H9 (cell line): Measurements from ENCODE around the gene GRK1. TPM values are rescaled to one million over a fixed set of nuclear protein-coding genes. Genes with fewer than 3 reads are reported as not detected.

Experiments used
- DNase-seq: peaks from one replicate; pipeline ENCODE4 v3.0.0-alpha.2; 2017
- H2AFZ ChIP-seq: one replicate; pipeline ENCODE4 v1.6.1; 2013; ENCODE audit warnings: mild to moderate bottlenecking, low read length, control low read depth, moderate library complexity
- H2AK5ac ChIP-seq: 2 replicates; pipeline ENCODE4 v1.6.1; 2013; ENCODE audit warnings: low read length, control low read depth, mixed read lengths; ENCODE audit not compliant: insufficient read length
- H2BK120ac ChIP-seq: one replicate; pipeline ENCODE4 v1.6.1; 2013; ENCODE audit warnings: low read depth, mild to moderate bottlenecking, low read length, control low read depth, inconsistent platforms; ENCODE audit not compliant: poor library complexity, severe bottlenecking
- H2BK12ac ChIP-seq: 2 replicates; pipeline ENCODE4 v1.6.1; 2013; ENCODE audit warnings: low read length, control low read depth, mixed read lengths, low read depth; ENCODE audit not compliant: insufficient read length
- H2BK15ac ChIP-seq: 2 replicates; pipeline ENCODE4 v1.6.1; 2013; ENCODE audit warnings: low read depth, low read length, control low read depth
- H2BK20ac ChIP-seq: one replicate; pipeline ENCODE4 v1.6.1; 2013; ENCODE audit warnings: low read depth, mild to moderate bottlenecking, low read length, control low read depth, inconsistent platforms; ENCODE audit not compliant: poor library complexity, severe bottlenecking
- H2BK5ac ChIP-seq: 2 replicates; pipeline ENCODE4 v1.6.1; 2013; ENCODE audit warnings: low read length, control low read depth, mixed read lengths; ENCODE audit not compliant: insufficient read length
- H3K14ac ChIP-seq: 2 replicates; pipeline ENCODE4 v1.6.1; 2013; ENCODE audit warnings: low read length, control low read depth; ENCODE audit not compliant: insufficient read depth
- H3K18ac ChIP-seq: 2 replicates; pipeline ENCODE4 v1.6.1; 2013; ENCODE audit warnings: low read depth, mild to moderate bottlenecking, mixed read lengths, low read length, control low read depth; ENCODE audit not compliant: insufficient read length
- H3K23ac ChIP-seq: 2 replicates; pipeline ENCODE4 v1.6.1; 2013; ENCODE audit warnings: low read length, control low read depth, mixed read lengths, low read depth; ENCODE audit not compliant: insufficient read length
- H3K23me2 ChIP-seq: 2 replicates; pipeline ENCODE4 v1.6.1; 2013; ENCODE audit warnings: low read depth, mild to moderate bottlenecking, mixed read lengths, low read length, control low read depth; ENCODE audit not compliant: insufficient read length, poor library complexity, severe bottlenecking
- H3K27ac ChIP-seq: 2 replicates; pipeline ENCODE4 v1.5.1; 2013; ENCODE audit warnings: low read length, control low read depth, mixed read lengths, low read depth; ENCODE audit not compliant: insufficient read length
- H3K27me3 ChIP-seq: 2 replicates; pipeline ENCODE4 v1.6.1; 2013; ENCODE audit warnings: low read length, control low read depth, inconsistent platforms; ENCODE audit not compliant: insufficient read depth
- H3K4ac ChIP-seq: 2 replicates; pipeline ENCODE4 v1.6.1; 2013; ENCODE audit warnings: low read depth, mild to moderate bottlenecking, control low read depth, inconsistent platforms, low read length, moderate library complexity
- H3K4me1 ChIP-seq: 2 replicates; pipeline ENCODE4 v1.6.1; 2013; ENCODE audit warnings: low read length, control low read depth, inconsistent platforms; ENCODE audit not compliant: insufficient read depth
- H3K4me2 ChIP-seq: 2 replicates; pipeline ENCODE4 v1.6.1; 2013; ENCODE audit warnings: low read length, control low read depth, mixed read lengths; ENCODE audit not compliant: insufficient read length, insufficient read depth
- H3K56ac ChIP-seq: 2 replicates; pipeline ENCODE4 v1.6.1; 2013; ENCODE audit warnings: low read depth, mild to moderate bottlenecking, mixed read lengths, low read length, control low read depth; ENCODE audit not compliant: insufficient read length
- H3K79me1 ChIP-seq: 2 replicates; pipeline ENCODE4 v1.6.1; 2013; ENCODE audit warnings: low read depth, mild to moderate bottlenecking, moderate library complexity, low read length, control low read depth, inconsistent platforms; ENCODE audit not compliant: insufficient read depth, poor library complexity, severe bottlenecking
- H3K79me2 ChIP-seq: 2 replicates; pipeline ENCODE4 v1.6.1; 2013; ENCODE audit warnings: low read length, control low read depth, inconsistent platforms; ENCODE audit not compliant: insufficient read depth
- H3K9ac ChIP-seq: 2 replicates; pipeline ENCODE4 v1.6.1; 2013; ENCODE audit warnings: low read length, control low read depth, mixed read lengths; ENCODE audit not compliant: insufficient read length; ENCODE audit errors: extremely low read depth
- H3K9me3 ChIP-seq: one replicate; pipeline ENCODE4 v1.6.1; 2013; ENCODE audit warnings: low read depth, low read length, inconsistent platforms; ENCODE audit not compliant: control insufficient read depth
- H3T11ph ChIP-seq: one replicate; pipeline ENCODE4 v1.6.1; 2013; ENCODE audit warnings: mild to moderate bottlenecking, low read length, control low read depth, inconsistent platforms
- H4K20me1 ChIP-seq: one replicate; pipeline ENCODE4 v1.6.1; 2013; ENCODE audit not compliant: control insufficient read depth, insufficient read length, insufficient read depth
- H4K5ac ChIP-seq: 2 replicates; pipeline ENCODE4 v1.6.1; 2013; ENCODE audit warnings: low read depth, mild to moderate bottlenecking, mixed read lengths, low read length, control low read depth; ENCODE audit not compliant: insufficient read length
- H4K8ac ChIP-seq: replicated peaks from 2 replicates; pipeline ENCODE4 v1.6.1; 2013; ENCODE audit warnings: low read length, control low read depth, mixed read lengths, low read depth; ENCODE audit not compliant: insufficient read length
- H4K91ac ChIP-seq: 2 replicates; pipeline ENCODE4 v1.6.1; 2013; ENCODE audit warnings: low read depth, mild to moderate bottlenecking, moderate library complexity, mixed read lengths, low read length, control low read depth; ENCODE audit not compliant: insufficient read length
- H3K27ac Mint-ChIP-seq, 3 experiments: 2 replicates in 2 of 3; 3 replicates in 1 of 3; pipeline ENCODE4 v1.8.0; 2020 to 2021; ENCODE audit warnings: mixed read lengths in 3 of 3, mild to moderate bottlenecking in 1 of 3, moderate library complexity in 1 of 3
- H3K27me3 Mint-ChIP-seq: 2 replicates; pipeline ENCODE4 v1.8.0; 2021; ENCODE audit warnings: low read depth, mild to moderate bottlenecking, moderate library complexity, mixed read lengths
- H3K36me3 Mint-ChIP-seq, 3 experiments: 2 replicates in 2 of 3; 3 replicates in 1 of 3; pipeline ENCODE4 v1.8.0; 2020 to 2021; ENCODE audit warnings: low read depth in 3 of 3, mixed read lengths in 3 of 3; ENCODE audit not compliant: insufficient read depth in 1 of 3
- H3K4me1 Mint-ChIP-seq, 2 experiments: 2 replicates each; pipeline ENCODE4 v1.8.0; 2020; ENCODE audit warnings: mixed read lengths in 2 of 2
- H3K4me3 Mint-ChIP-seq, 2 experiments: 2 replicates in 1 of 2; 3 replicates in 1 of 2; pipeline ENCODE4 v1.8.0; 2020 to 2021; ENCODE audit warnings: mild to moderate bottlenecking in 2 of 2, mixed read lengths in 2 of 2, moderate library complexity in 1 of 2
- H3K9me3 Mint-ChIP-seq, 2 experiments: 2 replicates in 1 of 2; 3 replicates in 1 of 2; pipeline ENCODE4 v1.8.0; 2020; ENCODE audit warnings: mild to moderate bottlenecking in 2 of 2, mixed read lengths in 2 of 2, moderate library complexity in 1 of 2
- WGBS: extraction: QIAGEN DNeasy Blood & Tissue Kit; methylation state at CpG from one replicate; pipeline ENCODE4 v1.1.7; 2013; ENCODE audit warnings: missing lambda C conversion rate, low lambda C conversion rate, mixed read lengths; ENCODE audit not compliant: insufficient read length; ENCODE audit errors: extremely low coverage; 5-methylcytosine and 5-hydroxymethylcytosine counted together
- total RNA-seq: library from RNA; stranded (reverse); gene quantifications from 2 replicates; pipeline ENCODE4 v1.2.1, GENCODE V29; 2021
- TF ChIP-seq, protein P1 (sequence below): fragments of 200-600 bp; sonication (generic); conservative IDR thresholded peaks from 3 replicates; pipeline ENCODE4 v1.8.0; 2021; ENCODE audit warnings: antibody characterized with exemption, mild to moderate bottlenecking

The GRK1 gene
- total RNA-seq, 1 experiment from 2014 or later, result 0.31 TPM

DNA sequence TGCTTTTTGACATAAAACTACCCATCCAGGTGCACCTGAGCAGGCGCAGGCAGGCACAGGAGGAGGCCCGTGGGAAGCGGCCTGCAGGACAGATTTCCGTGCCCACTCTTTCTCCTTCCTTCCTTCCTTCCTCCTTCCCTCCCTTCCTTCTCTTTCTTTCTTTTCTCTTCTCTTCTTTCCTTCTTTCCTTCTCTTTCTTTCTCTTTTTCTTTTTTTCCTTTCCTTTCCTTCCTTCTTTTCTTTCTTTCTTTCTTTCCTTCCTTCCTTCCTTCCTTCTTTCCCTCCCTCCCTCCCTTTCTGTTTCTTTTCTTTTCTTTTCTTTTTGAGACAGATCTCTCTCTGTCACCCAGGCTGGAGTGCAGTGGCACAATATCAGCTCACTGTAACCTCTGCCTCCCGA is 70.8 kb downstream of the GRK1 start:
- H3K4ac ChIP-seq, result no peak overlapping the region
- no peaks in the 10 kb centered on the region for H4K20me1 ChIP-seq
- no peaks in the 10 kb centered on the region for H3K27me3 ChIP-seq
- H3K4me1 Mint-ChIP-seq, result peaks cover 13 to 26% of the 10 kb centered on the region in 2 experiments
- H3K18ac ChIP-seq, result no peak overlapping the region
- H3K79me1 ChIP-seq, result no peaks in the 10 kb centered on the region
- H3K23ac ChIP-seq, result no peak overlapping the region
- DNase-seq, result no peak
- no peak overlapping the region for H4K8ac ChIP-seq
- no peak overlapping the region for H2BK15ac ChIP-seq
- H3K79me2 ChIP-seq, result no peaks in the 10 kb centered on the region
- no CpG with 5 or more reads among the region's 5 CpGs for WGBS
- no peak overlapping the region for H2BK5ac ChIP-seq
- no peak overlapping the region for H3K4me2 ChIP-seq
- peaks cover 0 to 3% (median 0%) of the 10 kb centered on the region in 3 experiments; a peak in 1 of 7 replicates for H3K36me3 Mint-ChIP-seq
- H2BK12ac ChIP-seq, result no peak overlapping the region
- no peak overlapping the region for H3K27ac Mint-ChIP-seq
- H2AFZ ChIP-seq, result no peak overlapping the region
- no peak overlapping the region for H3K27ac ChIP-seq
- TF ChIP-seq, protein P1, sequence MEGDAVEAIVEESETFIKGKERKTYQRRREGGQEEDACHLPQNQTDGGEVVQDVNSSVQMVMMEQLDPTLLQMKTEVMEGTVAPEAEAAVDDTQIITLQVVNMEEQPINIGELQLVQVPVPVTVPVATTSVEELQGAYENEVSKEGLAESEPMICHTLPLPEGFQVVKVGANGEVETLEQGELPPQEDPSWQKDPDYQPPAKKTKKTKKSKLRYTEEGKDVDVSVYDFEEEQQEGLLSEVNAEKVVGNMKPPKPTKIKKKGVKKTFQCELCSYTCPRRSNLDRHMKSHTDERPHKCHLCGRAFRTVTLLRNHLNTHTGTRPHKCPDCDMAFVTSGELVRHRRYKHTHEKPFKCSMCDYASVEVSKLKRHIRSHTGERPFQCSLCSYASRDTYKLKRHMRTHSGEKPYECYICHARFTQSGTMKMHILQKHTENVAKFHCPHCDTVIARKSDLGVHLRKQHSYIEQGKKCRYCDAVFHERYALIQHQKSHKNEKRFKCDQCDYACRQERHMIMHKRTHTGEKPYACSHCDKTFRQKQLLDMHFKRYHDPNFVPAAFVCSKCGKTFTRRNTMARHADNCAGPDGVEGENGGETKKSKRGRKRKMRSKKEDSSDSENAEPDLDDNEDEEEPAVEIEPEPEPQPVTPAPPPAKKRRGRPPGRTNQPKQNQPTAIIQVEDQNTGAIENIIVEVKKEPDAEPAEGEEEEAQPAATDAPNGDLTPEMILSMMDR, result no peak
- H3K23me2 ChIP-seq, result no peaks in the 10 kb centered on the region
- no peak overlapping the region for H3K56ac ChIP-seq
- H4K91ac ChIP-seq, result no peak overlapping the region
- H3K4me3 Mint-ChIP-seq, result no peak overlapping the region; a peak in 1 of 5 replicates
- H2AK5ac ChIP-seq, result no peak overlapping the region
- H3T11ph ChIP-seq, result no peak overlapping the region
- H4K5ac ChIP-seq, result no peak overlapping the region
- H3K27me3 Mint-ChIP-seq, result peaks cover 4% of the 10 kb centered on the region
- no peak overlapping the region for H2BK120ac ChIP-seq
- H3K9me3 ChIP-seq, result no peaks in the 10 kb centered on the region
- no peaks in the 10 kb centered on the region for H3K4me1 ChIP-seq
- H3K9ac ChIP-seq, result no peak overlapping the region
- H3K9me3 Mint-ChIP-seq, result peaks cover 5 to 10% of the 10 kb centered on the region in 2 experiments; a peak in 3 of 5 replicates
- no peak overlapping the region for H3K14ac ChIP-seq
- H2BK20ac ChIP-seq, result no peak overlapping the region
